SU-DHL-6 (cell line): ENCODE measurements around the gene LINGO1.

Source experiments
- H2AFZ ChIP-seq: fragments of 200-600 bp; sonication (generic); 2 replicates; pipeline ENCODE4 v1.6.1; 2014; ENCODE audit warnings: low read depth, mild to moderate bottlenecking, moderate library complexity, mixed read lengths, antibody characterized with exemption, low read length; ENCODE audit not compliant: severe bottlenecking
- H3F3A ChIP-seq: fragments of 200-600 bp; shearing (Covaris generic); 2 replicates; pipeline ENCODE4 v1.6.0; 2016; ENCODE audit warnings: antibody characterized with exemption, mild to moderate bottlenecking; ENCODE audit not compliant: insufficient read depth
- H3K27ac ChIP-seq: fragments of 200-600 bp; sonication (generic); 2 replicates; pipeline ENCODE4 v1.5.1; 2016; ENCODE audit warnings: low read depth, mild to moderate bottlenecking, low read length, moderate library complexity, mixed read lengths
- H3K27me3 ChIP-seq: fragments of 200-600 bp; sonication (generic), shearing (Covaris generic); 2 replicates; pipeline ENCODE4 v1.6.0; 2014; ENCODE audit warnings: mild to moderate bottlenecking, low read length
- H3K36me3 ChIP-seq: fragments of 200-600 bp; sonication (generic); 2 replicates; pipeline ENCODE4 v1.6.1; 2014; ENCODE audit warnings: mild to moderate bottlenecking, low read length, mixed read lengths
- H3K4me2 ChIP-seq: fragments of 300-600, 200-600 bp; shearing (Covaris generic), sonication (generic); 2 replicates; pipeline ENCODE4 v1.6.0; 2014; ENCODE audit warnings: low read length, low read depth, mild to moderate bottlenecking; ENCODE audit not compliant: poor library complexity, severe bottlenecking
- H3K4me3 ChIP-seq: fragments of 200-600 bp; sonication (generic); 2 replicates; pipeline ENCODE4 v1.5.1; 2014; ENCODE audit warnings: antibody characterized with exemption, low read length, mild to moderate bottlenecking, mixed read lengths; ENCODE audit not compliant: insufficient read depth, poor library complexity, severe bottlenecking
- H3K79me2 ChIP-seq: fragments of 200-600 bp; sonication (generic); 2 replicates; pipeline ENCODE4 v1.6.1; 2014; ENCODE audit warnings: mild to moderate bottlenecking, low read length, moderate library complexity; ENCODE audit not compliant: insufficient read depth
- H3K9ac ChIP-seq: fragments of 200-600 bp; sonication (generic); 2 replicates; pipeline ENCODE4 v1.7.0; 2014; ENCODE audit warnings: mild to moderate bottlenecking, low read length
- H3K9me2 ChIP-seq: fragments of 200-600 bp; sonication (generic); replicated peaks from 2 replicates; pipeline ENCODE4 v1.6.1; 2014; ENCODE audit warnings: low read length; ENCODE audit not compliant: insufficient read depth
- H3K9me3 ChIP-seq: fragments of 200-600 bp; sonication (generic); 2 replicates; pipeline ENCODE4 v1.6.1; 2014; ENCODE audit warnings: low read length, mixed read lengths; ENCODE audit not compliant: insufficient read depth
- H4K20me1 ChIP-seq: fragments of 200-600 bp; sonication (generic); 2 replicates; pipeline ENCODE4 v1.6.1; 2014; ENCODE audit warnings: low read depth, mild to moderate bottlenecking, antibody characterized with exemption, low read length, moderate library complexity, mixed read lengths
- EZH2phosphoT487 ChIP-seq: fragments of 200-600 bp; sonication (generic), shearing (Covaris generic); conservative IDR thresholded peaks from 2 replicates; pipeline ENCODE4 v1.6.1; 2018; ENCODE audit warnings: mild to moderate bottlenecking, antibody characterized with exemption, low read length, moderate library complexity, mixed read lengths
- TF ChIP-seq, protein P1 (sequence below): fragments of 200-600 bp; sonication (generic); IDR thresholded peaks from one replicate; pipeline ENCODE4 v1.5.1; 2017; ENCODE audit warnings: antibody characterized with exemption, mild to moderate bottlenecking, low read length, moderate library complexity; ENCODE audit not compliant: insufficient read depth, poor library complexity, severe bottlenecking

LINGO1 gene

DNA sequence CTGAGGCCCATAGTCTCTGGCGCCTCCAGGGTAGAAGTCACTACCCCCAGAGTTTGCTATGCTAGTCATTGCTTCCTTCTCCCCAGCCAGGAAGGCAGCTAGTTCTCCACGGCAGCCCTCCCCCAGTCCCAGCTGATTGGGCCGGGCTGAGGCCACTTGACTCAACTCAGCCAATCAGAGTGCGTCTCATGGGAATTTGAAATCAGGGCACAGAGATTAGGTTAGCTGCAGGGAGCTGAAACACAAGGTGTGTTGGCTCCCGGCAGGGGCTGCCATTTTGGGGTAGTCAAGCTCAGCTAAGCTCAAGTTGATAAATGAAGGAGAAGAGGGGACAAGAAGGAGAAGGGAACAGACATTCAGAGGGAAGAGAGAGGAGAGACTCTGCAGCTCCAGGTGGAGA is 32.8 kb downstream of the LINGO1 start:
- TF ChIP-seq, protein P1, sequence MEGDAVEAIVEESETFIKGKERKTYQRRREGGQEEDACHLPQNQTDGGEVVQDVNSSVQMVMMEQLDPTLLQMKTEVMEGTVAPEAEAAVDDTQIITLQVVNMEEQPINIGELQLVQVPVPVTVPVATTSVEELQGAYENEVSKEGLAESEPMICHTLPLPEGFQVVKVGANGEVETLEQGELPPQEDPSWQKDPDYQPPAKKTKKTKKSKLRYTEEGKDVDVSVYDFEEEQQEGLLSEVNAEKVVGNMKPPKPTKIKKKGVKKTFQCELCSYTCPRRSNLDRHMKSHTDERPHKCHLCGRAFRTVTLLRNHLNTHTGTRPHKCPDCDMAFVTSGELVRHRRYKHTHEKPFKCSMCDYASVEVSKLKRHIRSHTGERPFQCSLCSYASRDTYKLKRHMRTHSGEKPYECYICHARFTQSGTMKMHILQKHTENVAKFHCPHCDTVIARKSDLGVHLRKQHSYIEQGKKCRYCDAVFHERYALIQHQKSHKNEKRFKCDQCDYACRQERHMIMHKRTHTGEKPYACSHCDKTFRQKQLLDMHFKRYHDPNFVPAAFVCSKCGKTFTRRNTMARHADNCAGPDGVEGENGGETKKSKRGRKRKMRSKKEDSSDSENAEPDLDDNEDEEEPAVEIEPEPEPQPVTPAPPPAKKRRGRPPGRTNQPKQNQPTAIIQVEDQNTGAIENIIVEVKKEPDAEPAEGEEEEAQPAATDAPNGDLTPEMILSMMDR = no peak
- no peak for TF ChIP-seq EZH2phosphoT487
- Histone ChIP-seq H3K79me2 (no peaks in the 10 kb centered on the region), H3K27ac (no peak overlapping the region), H3K4me2 (no peak overlapping the region), H3F3A (no peaks in the 10 kb centered on the region), H2AFZ (peak overlapping the region; percentile 49), H3K27me3 (no peaks in the 10 kb centered on the region), H3K4me3 (no peak overlapping the region), H4K20me1 (no peaks in the 10 kb centered on the region), H3K9me2 (no peaks in the 10 kb centered on the region), H3K9me3 (no peaks in the 10 kb centered on the region), H3K9ac (no peak overlapping the region), H3K36me3 (no peaks in the 10 kb centered on the region)

DNA sequence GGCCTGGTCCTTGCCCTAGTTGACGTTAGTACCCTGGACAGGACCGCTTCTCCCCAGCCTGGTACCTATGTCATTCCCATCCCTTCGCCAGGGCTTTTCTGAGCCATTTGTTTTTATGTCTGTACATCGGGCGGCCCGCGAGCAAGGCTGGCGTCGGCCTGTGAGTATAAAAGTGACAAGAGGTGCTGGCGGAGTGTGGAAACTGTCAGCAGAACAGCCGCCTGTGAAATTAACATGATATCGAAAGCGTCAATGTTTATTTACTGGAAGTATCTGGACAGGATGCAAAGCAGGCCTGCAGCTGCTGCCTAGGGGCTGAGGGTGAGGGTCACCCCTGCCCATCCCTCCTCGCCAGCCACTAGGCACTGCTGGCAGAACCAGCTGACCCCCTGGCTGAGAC is 33.4 kb downstream of the LINGO1 start:
- H3K4me2 ChIP-seq = no peak overlapping the region
- H2AFZ ChIP-seq = peak overlapping the region; percentile 49
- no peak overlapping the region for H3K4me3 ChIP-seq
- H3K9me2 ChIP-seq = no peaks in the 10 kb centered on the region
- H3K79me2 ChIP-seq = no peaks in the 10 kb centered on the region
- no peaks in the 10 kb centered on the region for H3K9me3 ChIP-seq
- no peak overlapping the region for H3K27ac ChIP-seq
- H3K36me3 ChIP-seq = no peaks in the 10 kb centered on the region
- no peak overlapping the region for H3K9ac ChIP-seq
- no peaks in the 10 kb centered on the region for H4K20me1 ChIP-seq
- no peak for TF ChIP-seq EZH2phosphoT487
- TF ChIP-seq, protein P1 = no peak
- H3K27me3 ChIP-seq = no peaks in the 10 kb centered on the region
- H3F3A ChIP-seq = no peaks in the 10 kb centered on the region

DNA sequence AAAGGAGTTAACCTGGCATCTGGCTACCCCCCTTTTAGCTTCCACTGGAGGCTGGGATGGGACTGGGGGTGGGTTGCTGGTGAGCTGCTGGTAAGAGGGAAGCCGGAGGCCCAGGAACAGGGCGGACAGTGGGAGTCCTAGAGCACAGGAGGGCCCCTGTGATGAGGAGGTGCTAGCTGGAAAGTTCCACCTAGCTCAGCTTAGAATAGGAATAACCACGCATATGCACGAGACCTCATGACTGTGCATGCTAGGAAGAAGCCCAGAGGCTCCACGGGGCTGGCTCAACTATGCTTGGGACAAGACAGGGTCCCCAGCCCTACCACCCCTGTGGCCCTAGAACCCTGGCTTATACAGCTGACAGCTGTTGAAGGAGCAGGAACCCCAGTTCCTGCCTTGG is 34.1 kb downstream of the LINGO1 start:
- no peaks in the 10 kb centered on the region for H3K9me3 ChIP-seq
- H3K36me3 ChIP-seq = no peaks in the 10 kb centered on the region
- H4K20me1 ChIP-seq = no peaks in the 10 kb centered on the region
- no peak overlapping the region for H3K27ac ChIP-seq
- no peak overlapping the region for H2AFZ ChIP-seq
- H3K79me2 ChIP-seq = no peaks in the 10 kb centered on the region
- TF ChIP-seq, protein P1 = no peak
- no peak for TF ChIP-seq EZH2phosphoT487
- no peaks in the 10 kb centered on the region for H3F3A ChIP-seq
- H3K4me3 ChIP-seq = no peak overlapping the region
- no peaks in the 10 kb centered on the region for H3K9me2 ChIP-seq
- H3K27me3 ChIP-seq = no peaks in the 10 kb centered on the region
- no peak overlapping the region for H3K9ac ChIP-seq
- no peak overlapping the region for H3K4me2 ChIP-seq
